Kidney (tissue), 14 donors: ENCODE data around the gene EPB41L5. TPM values are rescaled to one million over a fixed set of nuclear protein-coding genes. Genes with fewer than 3 reads are reported as not detected.

ENCODE experiments used
- DNase-seq, 5 donors: peaks; one replicate each; pipeline ENCODE4 v3.0.0-alpha.2; 2013 to 2020
- FAIRE-seq: peaks from 2 replicates; lab custom pipeline; 2012; peaks lifted over from hg19 to GRCh38; lab: Jason Lieb, UNC
- H3K27ac ChIP-seq, 2 donors: one replicate each; pipeline ENCODE4 v1.7.0; 2013; ENCODE audit warnings: low read depth in 2 of 2, low read length in 2 of 2, inconsistent platforms in 1 of 2
- H3K27me3 ChIP-seq: one replicate; pipeline ENCODE4 v1.7.1; 2013; ENCODE audit warnings: low read length, inconsistent platforms; ENCODE audit not compliant: control insufficient read depth, insufficient read depth
- H3K36me3 ChIP-seq, 3 donors: one replicate each; pipeline versions ENCODE4 v1.7.0 to v1.7.1; 2013; ENCODE audit warnings: low read length in 3 of 3, control low read depth in 1 of 3, inconsistent platforms in 1 of 3; ENCODE audit not compliant: insufficient read depth in 3 of 3, control insufficient read depth in 2 of 3
- H3K4me1 ChIP-seq, 3 donors: one replicate each; pipeline versions ENCODE4 v1.7.0 to v1.7.1; 2013; ENCODE audit warnings: low read length in 3 of 3, inconsistent platforms in 1 of 3, low read depth in 1 of 3; ENCODE audit not compliant: control insufficient read depth in 2 of 3, insufficient read depth in 2 of 3
- H3K4me3 ChIP-seq, 3 donors: one replicate each; pipeline versions ENCODE4 v1.7.0 to v1.8.1; 2013; ENCODE audit warnings: low read length in 3 of 3, control low read depth in 1 of 3, inconsistent platforms in 1 of 3
- H3K9ac ChIP-seq, 3 donors: one replicate each; pipeline versions ENCODE4 v1.7.0 to v1.7.1; 2013; ENCODE audit warnings: low read length in 3 of 3, control low read depth in 1 of 3, inconsistent platforms in 1 of 3
- H3K9me3 ChIP-seq, 3 donors: one replicate each; pipeline versions ENCODE4 v1.7.0 to v1.7.1; 2013; ENCODE audit warnings: low read length in 3 of 3, control low read depth in 1 of 3, inconsistent platforms in 1 of 3; ENCODE audit not compliant: control insufficient read depth in 2 of 3, insufficient read depth in 1 of 3
- CTCF ChIP-seq: IDR thresholded peaks from 3 replicates; pipeline ENCODE4 v1.5.1; 2012; ENCODE audit warnings: mild to moderate bottlenecking, moderate library complexity, borderline replicate concordance; ENCODE audit not compliant: insufficient read depth; ENCODE audit errors: extremely low read depth
- intact Hi-C: fragments of 100-400 bp; cut with DNase I; formaldehyde crosslinking; loops from one replicate; pipeline ENCODE4 v1.11.1; 2022
- polyA plus RNA-seq: library from polyadenylated mRNA; stranded (reverse); fragments of 350-450 nt; fragmentation: Illumina TruSeq; extraction: RNeasy Lipid Tissue Mini Kit (QIAGEN cat#74804); gene quantifications from one replicate; pipeline ENCODE4 v1.2.3, GENCODE V29; 2014; ENCODE audit warnings: low read depth, low replicate concordance; ENCODE audit not compliant: insufficient read depth
- total RNA-seq: library from RNA; stranded (reverse); fragmentation: NEBNext Ultra II Directional; extraction: Animal tissue kit (Norgen Biotek cat#: 25700); gene quantifications from one replicate; pipeline ENCODE4 v1.2.1, GENCODE V29; 2021
- donor health status: control.
- donor health status: control.
- donor health status: control.
- donor health status: control.
- donor health status: control.
- donor health status: DM: yes; HTN: yes; CAD: no.
- donor health status: Normal renal cell carcinoma (clear cell type).

Gene EPB41L5
- total and polyA plus RNA-seq, 2 donors from 2014 or later: 28.2 to 49.4 TPM

DNA sequence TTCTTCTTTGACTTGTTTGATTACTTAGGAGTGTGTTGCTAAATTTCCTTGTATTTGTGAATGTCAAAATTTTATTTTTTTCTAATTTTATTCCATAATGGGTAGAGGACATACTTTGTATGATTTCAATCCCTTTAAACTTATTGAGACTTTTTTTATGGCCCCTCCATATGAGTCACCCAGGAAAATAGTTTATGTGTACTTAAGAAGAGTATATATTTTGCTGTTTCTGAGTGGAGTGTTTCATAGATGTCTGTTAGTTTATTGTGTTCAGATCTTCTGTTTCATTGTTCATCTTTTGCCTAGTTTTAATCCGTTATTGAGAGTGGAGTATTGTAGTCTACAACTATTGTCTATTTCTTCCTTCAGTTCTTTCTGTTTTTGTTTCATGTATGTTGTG, 81.9 kb downstream of the EPB41L5 start:
- H3K27me3 ChIP-seq: no peaks in the 10 kb centered on the region
- no peak overlapping the region for H3K27ac ChIP-seq
- TF ChIP-seq CTCF: no peak
- no peak overlapping the region for H3K9ac ChIP-seq
- no peak for DNase-seq
- intact Hi-C loops: no loop called here
- peaks cover 0 to 9% (median 0%) of the 10 kb centered on the region in 3 donors for H3K36me3 ChIP-seq
- H3K4me3 ChIP-seq: no peak overlapping the region
- peaks cover 0 to 2% (median 0%) of the 10 kb centered on the region in 3 donors for H3K4me1 ChIP-seq
- no peak for FAIRE-seq
- no peaks in the 10 kb centered on the region for H3K9me3 ChIP-seq

DNA sequence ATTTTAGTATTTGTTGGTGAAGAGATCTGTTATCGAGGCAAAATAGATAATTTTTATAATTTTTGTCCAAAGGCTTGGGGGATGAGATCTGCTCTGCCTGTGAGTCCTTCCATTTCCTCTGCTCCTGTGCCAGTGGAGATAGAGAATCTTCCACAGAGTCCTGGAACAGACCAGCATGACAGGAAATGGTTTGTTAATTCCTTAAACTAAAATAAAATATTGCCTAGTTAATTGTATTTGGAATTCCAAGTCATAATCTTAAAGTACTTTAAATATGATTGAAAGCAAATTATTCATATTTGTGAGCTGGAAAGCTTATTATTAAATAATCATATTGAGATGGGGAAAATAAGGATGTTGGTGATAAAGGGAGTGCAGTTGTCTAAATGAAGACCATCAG, 87.8 kb downstream of the EPB41L5 start:
- H3K27me3 ChIP-seq: no peaks in the 10 kb centered on the region
- H3K4me3 ChIP-seq: no peak overlapping the region
- H3K27ac ChIP-seq: no peak overlapping the region
- H3K9me3 ChIP-seq: no peaks in the 10 kb centered on the region
- H3K4me1 ChIP-seq: peaks cover 0 to 2% (median 0%) of the 10 kb centered on the region in 3 donors
- no peak for FAIRE-seq
- H3K9ac ChIP-seq: no peak overlapping the region
- TF ChIP-seq CTCF: no peak
- intact Hi-C loops: no loop called here
- H3K36me3 ChIP-seq: peaks cover 4 to 17% (median 6%) of the 10 kb centered on the region in 3 donors
- no peak for DNase-seq

DNA sequence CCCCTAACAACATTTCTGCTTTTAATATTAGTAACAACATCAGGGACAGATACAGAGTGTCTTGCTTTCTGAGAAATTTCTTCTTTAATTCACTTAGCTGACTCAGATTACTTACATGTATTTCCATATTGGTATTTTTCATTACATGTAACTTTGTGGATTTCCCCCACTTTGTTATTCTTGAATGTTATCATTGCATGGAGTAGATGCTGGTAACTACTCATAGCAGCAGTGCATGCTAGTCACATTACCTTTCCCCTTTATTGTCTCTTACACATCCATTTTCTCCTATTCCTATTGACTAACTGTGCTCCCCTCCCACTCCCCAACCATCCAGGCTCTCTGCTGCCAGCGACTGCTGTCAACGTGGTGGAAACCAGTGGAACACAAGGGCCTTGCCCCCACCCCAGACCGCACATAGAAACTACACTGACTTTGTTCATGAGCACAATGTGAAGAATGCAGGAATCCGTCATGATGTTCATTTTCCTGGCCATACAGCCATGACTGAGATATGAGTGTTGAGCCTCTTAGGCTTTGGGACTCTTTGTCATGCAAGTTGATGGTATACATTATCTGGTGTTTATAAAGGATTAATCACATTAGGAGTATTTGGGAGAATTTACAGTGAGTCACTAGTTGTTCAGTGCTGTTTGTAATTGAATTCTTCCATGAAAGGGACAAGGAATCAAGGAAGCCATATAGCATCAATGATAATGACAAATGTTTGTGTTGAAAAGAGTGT, 91.0 kb downstream of the EPB41L5 start:
- no peak for FAIRE-seq
- no peak for TF ChIP-seq CTCF
- Histone ChIP-seq H3K4me3 (no peak overlapping the region), H3K9ac (no peak overlapping the region), H3K36me3 (peaks cover 4 to 17% (median 6%) of the 10 kb centered on the region in 3 donors), H3K27ac (no peak overlapping the region), H3K27me3 (no peaks in the 10 kb centered on the region), H3K4me1 (no peaks in the 10 kb centered on the region), H3K9me3 (no peaks in the 10 kb centered on the region)
- DNase-seq: no peak
- intact Hi-C loops: no loop called here
